ENCODE results near the gene FCER2. TPM values are rescaled to one million over a fixed set of nuclear protein-coding genes. Genes with fewer than 3 reads are reported as not detected.

FCER2 gene
- polyA plus RNA-seq, 3 donors = 1.1 to 4.1 (median 2.1) TPM

DNA sequence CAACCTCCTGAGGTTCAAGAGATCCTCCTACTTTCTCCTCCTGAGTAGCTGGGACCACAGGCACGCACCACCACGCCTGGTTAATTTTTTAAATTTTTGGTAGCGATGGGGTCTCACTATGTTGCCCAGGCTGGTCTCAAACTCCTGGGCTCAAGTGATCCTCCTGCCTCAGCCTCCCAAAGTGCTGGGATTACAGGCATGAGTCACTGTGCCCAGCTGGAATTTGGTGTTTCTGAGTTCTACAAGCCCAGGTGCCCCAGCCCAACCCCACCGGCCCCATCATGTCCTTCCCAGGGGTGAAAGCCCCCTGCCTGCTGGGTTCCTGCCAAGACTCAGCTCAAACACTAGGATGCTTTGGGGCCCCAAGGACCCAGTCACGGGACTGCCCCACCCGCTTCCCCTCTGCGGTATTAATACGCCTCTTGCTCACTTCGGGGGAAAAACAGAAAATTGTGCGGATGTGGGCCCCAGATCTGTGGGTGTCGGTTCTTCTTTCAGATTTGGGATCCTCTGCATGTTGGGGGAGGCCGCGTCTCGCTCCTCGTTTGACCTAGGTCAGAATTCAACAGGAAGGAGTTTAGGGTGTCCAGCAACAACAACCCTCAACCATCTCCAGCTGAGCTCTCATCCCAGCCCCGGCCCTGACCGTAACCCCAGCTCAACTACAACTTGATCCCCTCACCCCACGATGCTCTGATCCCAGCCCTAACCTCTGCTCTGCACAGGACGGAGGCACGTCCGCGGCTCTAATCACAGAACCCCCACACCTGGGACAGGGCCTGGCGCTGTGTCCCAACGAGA, 3.7 kb upstream of the FCER2 start:
- Mint-ChIP-seq H3K36me3 (peaks cover 0 to 3% of the 10 kb centered on the region in 2 donors), H3K4me1 (peaks cover 79% of the 10 kb centered on the region), H3K4me3 (peak overlapping the region; percentile 70 to 85), H3K27me3 (ENCODE audit: low read depth in 3 of 3) (peaks cover 0 to 6% (median 4%) of the 10 kb centered on the region in 3 donors), H3K9me3 (no peaks in the 10 kb centered on the region), H3K27ac (peak overlapping the region; percentile 98 to 100 (median 99))
- Histone ChIP-seq H3K9ac (ENCODE audit: insufficient read depth, low read length, poor library complexity, severe bottlenecking) (peak overlapping the region; percentile 76), H2AFZ (ENCODE audit: insufficient read depth, low read depth, low read length, poor library complexity, severe bottlenecking) (peak overlapping the region; percentile 25), H4K20me1 (ENCODE audit: insufficient read depth, low read length) (no peaks in the 10 kb centered on the region), H3K4me2 (replicated peaks; ENCODE audit: extremely low read depth, low read length, poor library complexity, severe bottlenecking) (peak overlapping the region; percentile 75), H3K4me3 (replicated peaks in 1 of 3; ENCODE audit: low read depth in 2 of 3, low read length in 3 of 3) (peak overlapping the region in 1 of 3 experiments; percentile 67), H3K27ac (ENCODE audit: low read depth in 1 of 2, low read length in 2 of 2) (peak overlapping the region; percentile 92 to 98), H3K9me3 (replicated peaks in 1 of 2; ENCODE audit: control insufficient read depth in 1 of 2, insufficient read depth in 1 of 2, low read length in 2 of 2) (no peaks in the 10 kb centered on the region), H3K4me1 (ENCODE audit: control insufficient read depth in 1 of 2, insufficient read depth in 2 of 2, low read length in 2 of 2) (peaks cover 84 to 88% of the 10 kb centered on the region in 2 donors), H3K36me3 (replicated peaks in 1 of 2; ENCODE audit: control insufficient read depth in 1 of 2, insufficient read depth in 2 of 2, low read length in 2 of 2) (no peaks in the 10 kb centered on the region), H3K79me2 (ENCODE audit: insufficient read depth, low read length) (no peaks in the 10 kb centered on the region), H3K27me3 (ENCODE audit: control insufficient read depth in 2 of 2, insufficient read depth in 2 of 2, low read length in 2 of 2) (no peaks in the 10 kb centered on the region)
- whole genome bisulfite sequencing (ENCODE audit: insufficient coverage) = 2% methylated on average over 9 of the region's 24 CpGs
- TF ChIP-seq CTCF (IDR thresholded peaks at IDR 0.05) = no peak
- DNase-seq = peak; percentile 91 to 95 (median 94)
- intact Hi-C loops (cut with micrococcal nuclease) = loop anchor here in 1 of 2 donors (2.0 kb wide), 1 partner anchor 51 kb away; no protein-coding TSS in a partner anchor

DNA sequence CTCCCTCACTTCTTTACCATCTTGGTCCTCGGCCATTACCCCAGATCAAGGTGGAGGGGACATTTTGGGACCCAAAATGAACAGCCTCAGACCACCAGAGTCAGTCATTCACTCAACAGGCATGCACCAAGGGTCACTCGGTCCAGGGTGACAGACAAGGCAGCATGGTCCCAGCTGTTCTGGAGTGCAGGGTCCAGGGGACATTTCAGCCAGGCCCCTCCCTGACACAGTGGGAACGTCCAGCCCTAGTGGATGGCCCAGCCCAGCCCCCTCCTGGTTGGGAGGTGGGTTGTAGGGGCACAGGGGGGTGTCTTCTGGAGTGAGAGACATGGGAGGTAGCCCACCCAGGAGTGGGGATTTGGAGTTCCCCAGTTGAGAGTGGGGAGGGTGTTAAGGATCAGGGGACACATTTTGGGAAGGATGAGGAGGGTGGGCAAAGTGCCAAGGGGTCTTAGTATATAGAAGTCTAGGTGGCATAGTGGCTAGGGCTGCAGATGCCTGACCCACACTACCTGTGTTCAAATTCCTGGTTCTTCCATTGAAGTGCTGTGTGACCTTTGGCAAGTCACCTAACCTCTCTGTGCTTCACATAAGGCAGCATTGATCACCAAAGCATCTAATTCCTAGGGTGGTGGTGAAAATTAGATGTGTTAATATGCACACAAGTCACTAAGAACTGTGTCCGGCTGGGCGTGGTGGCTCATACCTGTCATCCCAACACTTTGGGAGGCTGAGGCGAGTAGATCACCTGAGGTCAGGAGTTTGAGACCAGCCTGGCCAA, 2.5 kb upstream of the FCER2 start:
- DNase-seq = no peak
- Histone ChIP-seq H3K27ac (ENCODE audit: low read depth in 1 of 2, low read length in 2 of 2) (peak overlapping the region; percentile 92 to 98), H3K36me3 (replicated peaks in 1 of 2; ENCODE audit: control insufficient read depth in 1 of 2, insufficient read depth in 2 of 2, low read length in 2 of 2) (no peaks in the 10 kb centered on the region), H3K4me3 (replicated peaks in 1 of 3; ENCODE audit: low read depth in 2 of 3, low read length in 3 of 3) (peak overlapping the region in 1 of 3 experiments; percentile 38), H3K4me1 (ENCODE audit: control insufficient read depth in 1 of 2, insufficient read depth in 2 of 2, low read length in 2 of 2) (peaks cover 79 to 82% of the 10 kb centered on the region in 2 donors), H3K4me2 (replicated peaks; ENCODE audit: extremely low read depth, low read length, poor library complexity, severe bottlenecking) (peak overlapping the region; percentile 75), H3K9ac (ENCODE audit: insufficient read depth, low read length, poor library complexity, severe bottlenecking) (peak overlapping the region; percentile 69), H4K20me1 (ENCODE audit: insufficient read depth, low read length) (no peaks in the 10 kb centered on the region), H3K27me3 (ENCODE audit: control insufficient read depth in 2 of 2, insufficient read depth in 2 of 2, low read length in 2 of 2) (no peaks in the 10 kb centered on the region), H3K79me2 (ENCODE audit: insufficient read depth, low read length) (no peaks in the 10 kb centered on the region), H2AFZ (ENCODE audit: insufficient read depth, low read depth, low read length, poor library complexity, severe bottlenecking) (no peak overlapping the region), H3K9me3 (replicated peaks in 1 of 2; ENCODE audit: control insufficient read depth in 1 of 2, insufficient read depth in 1 of 2, low read length in 2 of 2) (no peaks in the 10 kb centered on the region)
- no peak for TF ChIP-seq CTCF (IDR thresholded peaks at IDR 0.05)
- H3K4me3 Mint-ChIP-seq = peak overlapping the region in 1 of 2 donors; percentile 35
- intact Hi-C loops (cut with micrococcal nuclease) = loop anchor here in 1 of 2 donors (5.0 kb wide), 1 partner anchor 48 kb away; no protein-coding TSS in a partner anchor
- peaks cover 0 to 6% (median 0%) of the 10 kb centered on the region in 3 donors for H3K27me3 Mint-ChIP-seq (ENCODE audit: low read depth in 3 of 3)
- WGBS (ENCODE audit: insufficient coverage) = 80% methylated on average over 6 of the region's 6 CpGs
- peaks cover 0 to 5% of the 10 kb centered on the region in 2 donors for H3K36me3 Mint-ChIP-seq
- peak overlapping the region; percentile 98 to 100 (median 99) for H3K27ac Mint-ChIP-seq
- H3K9me3 Mint-ChIP-seq = no peaks in the 10 kb centered on the region
- peaks cover 76% of the 10 kb centered on the region for H3K4me1 Mint-ChIP-seq
